GM18858 (cell line): ENCODE results near the gene CNPPD1.
A peak's percentile ranks its signal among the peaks of the same experiment; 100 is the strongest.

Experiments used
- ATAC-seq: cut with Tn5 transposase; IDR thresholded peaks from one replicate; pipeline ENCODE4 v1.9.1; 2021; ENCODE audit not compliant: unreplicated experiment

Gene CNPPD1

GRCh38 chr2:219176818-219177551 is at the start of gene CNPPD1:
TSS of gene CNPPD1 (minus strand) at chr2:219176925. CDS start at chr2:219176828, 97 bp downstream.
- peak; percentile 47 for ATAC-seq

GRCh38 chr2:219225350-219225749 is 48.6 kb upstream of the CNPPD1 start:
- ATAC-seq: no peak

GRCh38 chr2:219223831-219224610 is 47.3 kb upstream of the CNPPD1 start:
- ATAC-seq: no peak

- ATAC-seq: no peak
Observed at GRCh38 chr2:219221957-219222518, 45.3 kb upstream of the CNPPD1 start.

GRCh38 chr2:219220652-219221402 is 44.1 kb upstream of the CNPPD1 start:
- ATAC-seq: no peak

GRCh38 chr2:219219784-219220532 is 43.2 kb upstream of the CNPPD1 start:
- ATAC-seq: no peak

GRCh38 chr2:219218732-219219701 is 42.3 kb upstream of the CNPPD1 start, which contains the start of gene ABCB6:
TSS of gene ABCB6 (minus strand) at chr2:219218958. CDS start at chr2:219218673, 285 bp downstream.
- peak; percentile 54 for ATAC-seq

- ATAC-seq: peak; percentile 19
Observed at GRCh38 chr2:219218217-219218731, 41.5 kb upstream of the CNPPD1 start.

GRCh38 chr2:219216535-219216915 is 39.8 kb upstream of the CNPPD1 start:
- ATAC-seq: no peak

- no peak for ATAC-seq
Observed at GRCh38 chr2:219215871-219216534, 39.3 kb upstream of the CNPPD1 start.

GRCh38 chr2:219214786-219215185 is 38.1 kb upstream of the CNPPD1 start:
- ATAC-seq: no peak

- no peak for ATAC-seq
Observed at GRCh38 chr2:219214141-219214540, 37.4 kb upstream of the CNPPD1 start.

- no peak for ATAC-seq
Observed at GRCh38 chr2:219213486-219214071, 36.9 kb upstream of the CNPPD1 start.

- no peak for ATAC-seq
Observed at GRCh38 chr2:219213026-219213415, 36.3 kb upstream of the CNPPD1 start.

- no peak for ATAC-seq
Observed at GRCh38 chr2:219210886-219211362, 34.2 kb upstream of the CNPPD1 start.

- no peak for ATAC-seq
Observed at GRCh38 chr2:219210196-219210885, 33.6 kb upstream of the CNPPD1 start.
